HG02571 (cell line): Measurements from ENCODE around the gene CD1D.
"Not testable (repeated sequence)": the region's sequence is repeated elsewhere in the genome, so short reads cannot be mapped to it uniquely, and the experiment has no call there.

ENCODE experiments used
- ATAC-seq: cut with Tn5 transposase; IDR thresholded peaks from one replicate; pipeline ENCODE4 v1.9.1; 2021; ENCODE audit warnings: mild to moderate bottlenecking, moderate library complexity; ENCODE audit not compliant: unreplicated experiment

Gene CD1D

DNA sequence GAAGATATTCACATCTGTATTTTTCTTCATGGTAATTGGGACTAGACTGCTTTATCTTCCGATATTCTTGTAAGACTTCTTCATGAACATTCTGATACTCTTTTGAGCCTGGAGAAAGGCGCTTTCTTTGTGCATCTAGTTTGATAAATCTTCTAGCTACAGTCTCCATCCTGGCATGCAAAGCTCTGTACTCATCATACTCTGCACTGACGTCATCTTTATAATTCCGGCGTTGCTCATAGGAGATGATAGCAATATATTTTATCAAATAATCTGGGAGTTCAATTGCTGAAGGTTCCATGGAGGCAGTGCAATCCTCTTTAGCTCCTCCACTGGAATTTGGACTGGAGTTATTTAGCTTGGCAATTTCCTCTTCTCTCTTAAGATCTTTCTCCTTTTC, 4.8 kb upstream of the CD1D start:
- ATAC-seq: not testable (repeated sequence)

DNA sequence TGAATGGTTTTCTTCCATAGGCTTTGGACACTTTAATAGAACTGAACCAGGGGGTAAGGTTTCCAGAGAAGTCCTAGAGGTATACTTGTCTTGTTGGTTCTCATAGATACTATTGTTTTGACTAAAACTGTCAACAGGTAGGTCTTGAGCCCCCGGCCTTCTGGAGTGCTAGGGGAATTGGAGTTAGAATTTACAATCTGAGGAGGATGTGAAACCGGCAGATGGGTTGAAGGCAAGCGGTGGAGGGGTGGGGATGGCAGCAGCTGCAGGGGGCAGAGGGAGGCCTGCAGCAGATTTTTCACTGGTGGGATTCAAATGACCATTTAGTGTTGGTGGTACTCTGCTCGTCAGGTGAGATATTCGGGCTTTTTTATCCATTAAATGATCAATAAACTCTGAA, 4.3 kb upstream of the CD1D start:
- ATAC-seq: no peak

DNA sequence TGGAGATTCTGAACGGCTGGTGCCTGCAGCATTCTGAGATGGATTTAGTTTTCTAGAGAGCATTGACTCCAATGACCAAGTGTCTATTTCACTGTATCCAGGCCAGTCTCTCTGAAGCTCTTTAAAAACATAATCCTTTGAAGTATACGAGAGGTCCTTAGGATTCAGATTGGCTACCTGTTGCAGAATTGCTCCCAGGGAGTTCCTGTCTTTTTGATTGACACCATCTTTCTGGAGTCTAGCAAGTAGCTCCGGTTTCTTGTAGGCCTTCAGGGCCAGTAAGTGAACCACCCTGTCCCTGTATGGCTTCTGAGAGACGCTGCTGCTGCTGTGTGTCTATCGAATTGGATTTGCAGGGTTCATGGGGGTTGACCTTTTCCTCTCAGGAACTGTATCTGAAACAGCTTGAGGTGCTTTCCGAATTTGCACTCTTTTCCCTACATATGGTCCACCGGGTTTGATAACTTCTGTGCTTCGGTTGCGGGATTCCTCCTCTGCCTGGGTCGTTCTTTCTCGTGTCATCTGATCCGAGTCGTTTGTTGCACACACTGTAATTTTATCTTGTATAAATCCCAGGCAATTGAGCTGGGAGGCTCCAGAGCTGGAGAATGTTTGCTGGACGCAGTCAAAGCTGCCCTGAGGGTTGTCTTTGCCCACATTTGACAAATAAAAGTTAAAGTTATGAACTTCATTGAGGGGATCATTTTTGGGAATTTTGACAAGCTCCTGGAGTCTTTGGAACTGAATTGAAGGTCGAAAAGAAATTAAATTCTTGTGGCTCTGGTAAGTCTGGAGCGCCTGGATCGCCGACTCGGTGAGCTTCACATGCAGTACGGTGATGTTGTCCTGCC, 3.6 kb upstream of the CD1D start:
- ATAC-seq: not testable (repeated sequence)

DNA sequence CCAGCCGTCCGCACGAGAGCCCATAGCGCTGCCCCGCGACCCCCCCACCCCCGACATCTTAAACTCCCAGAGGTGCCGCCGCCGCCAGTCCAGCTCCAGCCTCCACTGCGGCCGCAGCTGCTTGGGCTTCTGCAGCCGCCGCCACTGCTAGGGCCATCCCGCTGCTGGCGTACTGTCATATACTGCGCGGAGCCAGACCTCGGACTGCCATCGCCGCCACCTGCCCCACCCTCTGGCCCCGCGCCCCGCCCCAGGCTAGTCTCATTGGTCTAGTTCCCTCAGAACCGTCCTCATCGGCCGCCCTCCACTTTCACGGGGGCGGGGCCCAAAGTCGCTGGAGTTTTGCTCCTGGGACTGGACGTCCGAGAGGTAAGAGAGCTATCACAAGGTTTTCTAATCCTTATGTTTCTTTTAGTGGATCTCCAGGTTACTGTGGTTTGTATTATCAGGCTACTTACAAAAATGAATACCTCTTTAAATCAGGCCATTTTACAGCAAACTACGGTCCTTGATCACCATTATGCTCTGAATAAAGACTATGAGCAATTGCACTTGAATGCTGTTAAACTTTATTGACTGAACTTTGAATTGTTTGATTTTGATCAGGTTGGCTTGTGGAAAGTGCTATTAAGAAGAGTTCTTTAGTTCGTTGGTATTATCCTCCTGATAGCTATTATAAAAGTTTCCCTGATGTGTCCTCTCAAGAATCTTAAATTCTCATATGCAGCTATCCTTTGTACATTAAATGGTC, 2.8 kb upstream of the CD1D start:
- no peak for ATAC-seq

- peak; percentile 87 for ATAC-seq
Observed at GRCh38 chr1:158179301-158180041, 1.2 kb upstream of the CD1D start.

DNA sequence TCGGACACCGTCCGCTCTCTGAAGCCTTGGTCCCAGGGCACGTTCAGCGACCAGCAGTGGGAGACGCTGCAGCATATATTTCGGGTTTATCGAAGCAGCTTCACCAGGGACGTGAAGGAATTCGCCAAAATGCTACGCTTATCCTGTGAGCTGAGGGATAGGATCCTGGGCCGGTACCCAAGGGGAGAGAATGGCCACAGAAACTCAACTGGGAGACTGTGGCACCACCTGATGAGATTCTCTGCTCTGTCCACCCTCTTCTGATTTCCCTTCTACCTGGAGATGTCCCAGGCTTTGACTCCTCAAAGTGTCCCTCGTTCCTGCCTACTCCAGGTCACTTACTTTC, 855 bp downstream of the CD1D start:
- no peak for ATAC-seq

- no peak for ATAC-seq
Observed at GRCh38 chr1:158185770-158186169, 5.1 kb downstream of the CD1D start.

GRCh38 chr1:158186180-158186579, 5.5 kb downstream of the CD1D start:
- no peak for ATAC-seq

- ATAC-seq: no peak
Observed at GRCh38 chr1:158188611-158189010, 7.9 kb downstream of the CD1D start.

DNA sequence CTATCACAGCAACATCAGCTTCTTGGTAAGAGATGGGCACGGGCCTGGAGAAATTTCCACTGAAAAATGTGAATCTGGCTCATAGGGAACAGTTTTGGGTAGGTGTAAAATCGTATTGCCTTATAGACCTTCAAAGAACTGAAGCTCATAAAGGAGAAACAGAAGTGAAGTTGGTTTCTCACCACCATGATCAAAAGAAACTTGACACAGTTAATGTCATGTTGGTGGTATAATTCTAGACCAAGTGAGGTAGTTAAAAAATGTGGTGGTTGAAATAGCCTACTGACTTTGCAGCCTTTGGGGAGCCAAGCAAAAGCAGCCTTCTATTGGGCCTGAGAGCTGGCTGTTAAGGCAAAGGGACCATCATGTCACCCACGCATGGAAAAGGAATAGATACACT, 8.9 kb downstream of the CD1D start:
- ATAC-seq: no peak

GRCh38 chr1:158191299-158191698, 10.6 kb downstream of the CD1D start:
- no peak for ATAC-seq

DNA sequence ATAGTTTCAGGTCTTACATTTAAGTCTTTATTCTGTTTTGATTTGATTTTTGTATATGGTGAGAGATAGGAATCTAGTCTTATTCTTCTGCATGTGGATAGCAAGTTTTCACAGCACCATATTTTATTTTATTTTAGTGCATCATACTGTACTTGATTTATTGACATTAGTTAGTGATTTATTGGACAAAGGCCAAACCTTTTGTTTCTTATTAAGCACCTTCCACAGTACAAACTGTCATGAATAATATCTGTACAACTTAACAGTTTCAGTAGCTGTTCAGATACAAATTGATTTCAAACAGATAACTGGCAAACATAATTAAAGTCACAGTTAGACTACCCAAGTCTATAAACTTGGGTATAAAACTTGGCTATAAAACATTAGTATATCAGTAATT, 15.8 kb downstream of the CD1D start:
- no peak for ATAC-seq

GRCh38 chr1:158199849-158200248, 19.2 kb downstream of the CD1D start:
- ATAC-seq: no peak

DNA sequence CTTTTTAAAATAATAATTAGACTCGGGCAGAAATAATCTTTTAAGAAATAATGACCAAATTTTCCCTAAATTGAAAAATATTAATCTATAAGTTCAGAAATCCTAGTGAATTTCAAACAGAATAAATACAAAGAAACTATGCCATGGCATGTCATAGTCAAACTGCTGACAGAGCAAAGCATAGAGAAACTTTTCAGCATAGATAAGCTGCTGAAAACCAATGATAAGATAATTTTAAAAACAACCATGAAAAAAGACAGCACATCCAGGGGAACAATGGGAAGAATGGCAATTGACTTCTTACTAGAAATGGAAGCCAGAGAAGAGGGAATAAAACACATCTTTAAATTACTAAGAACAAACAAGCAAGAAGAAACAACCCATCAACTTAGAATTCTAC, 19.8 kb downstream of the CD1D start:
- no peak for ATAC-seq

DNA sequence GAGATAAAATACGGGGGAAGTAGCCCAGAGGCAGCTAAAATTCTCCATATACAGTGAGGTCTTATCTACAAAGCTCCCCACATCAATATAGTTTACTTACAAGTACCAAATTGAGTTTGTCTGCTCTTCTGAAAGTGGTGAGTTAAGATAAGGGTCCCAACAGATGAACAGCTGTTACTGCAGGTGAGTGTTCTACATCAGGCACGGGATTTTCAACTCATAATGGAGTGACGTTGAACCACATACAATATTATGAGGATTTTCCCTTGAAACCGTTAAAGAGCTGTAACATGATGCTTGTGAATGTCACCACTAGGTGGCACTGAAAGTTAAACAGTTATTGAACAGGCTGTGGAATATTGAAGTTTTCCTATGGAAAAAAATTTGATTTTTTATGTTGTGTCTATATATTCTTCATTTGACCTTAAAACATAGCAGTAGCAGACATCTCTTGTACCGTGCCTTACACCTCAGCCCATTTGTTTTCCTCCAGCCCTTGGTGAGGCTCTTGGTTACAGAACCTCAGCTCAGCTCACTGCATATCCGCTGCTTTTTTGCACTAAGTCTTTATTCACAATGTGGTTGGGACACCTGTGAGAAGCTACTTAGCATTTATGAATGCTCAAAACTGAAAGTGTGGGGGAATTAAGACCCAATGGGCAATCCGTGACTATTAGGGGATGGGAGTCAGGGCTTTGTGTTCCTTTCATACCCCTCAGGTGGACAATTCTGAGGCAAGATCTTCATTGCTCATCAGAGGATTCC, 23.2 kb downstream of the CD1D start:
- no peak for ATAC-seq

- no peak for ATAC-seq
Observed at GRCh38 chr1:158204458-158204827, 23.7 kb downstream of the CD1D start.

- no peak for ATAC-seq
Observed at GRCh38 chr1:158208586-158209116, 28.0 kb downstream of the CD1D start.

DNA sequence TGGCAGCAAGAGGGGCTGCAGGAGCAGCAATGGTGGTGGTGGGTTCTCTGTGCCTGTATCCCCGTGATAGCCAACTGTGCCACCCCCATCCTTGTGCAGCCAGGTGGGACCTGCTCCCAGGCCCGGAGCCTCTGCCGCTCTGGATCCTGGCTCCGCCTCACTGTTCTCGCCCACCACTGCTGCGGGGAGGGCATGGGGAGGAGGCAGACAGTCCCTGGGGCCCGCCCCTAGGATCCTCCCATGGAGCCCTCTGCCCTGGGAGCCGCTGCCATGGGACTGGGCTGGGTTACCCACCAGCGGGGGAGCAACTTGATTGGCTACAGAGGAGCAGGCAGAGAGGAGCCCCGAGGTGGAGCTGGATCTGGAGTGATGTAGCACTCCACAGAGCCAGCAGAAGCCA, 31.6 kb downstream of the CD1D start:
- ATAC-seq: no peak

DNA sequence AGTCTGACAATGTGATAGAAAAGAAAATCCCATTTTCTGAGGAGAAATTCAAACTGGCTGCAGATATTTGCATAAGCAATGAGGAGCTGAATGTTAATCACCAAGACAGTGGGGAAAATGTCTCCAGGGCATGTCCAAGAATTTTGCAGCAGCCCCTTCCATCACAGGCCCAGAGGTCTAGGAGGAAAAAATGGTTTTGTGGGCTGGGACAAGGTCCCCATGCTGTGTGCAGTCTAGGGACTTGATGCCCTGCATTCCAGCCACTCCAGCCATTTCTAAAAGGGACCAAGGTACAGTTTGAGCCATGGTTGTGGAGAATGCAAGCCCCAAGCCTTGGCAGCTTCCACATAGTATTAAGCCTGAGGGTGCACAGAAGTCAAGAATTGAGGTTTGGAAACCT, 42.8 kb downstream of the CD1D start:
- not testable (repeated sequence) for ATAC-seq

GRCh38 chr1:158227904-158228623, 47.4 kb downstream of the CD1D start:
- ATAC-seq: no peak
